OCI-LY7 (cell line): ENCODE data around the gene SMOC2. TPM values are rescaled to one million over a fixed set of nuclear protein-coding genes. Genes with fewer than 3 reads are reported as not detected.

Source experiments
- BruUV-seq: library from RNA; stranded (reverse); fragments of 400-500 nt; replicated peaks from 2 replicates; lab custom pipeline; 2021; lab: Mats Ljungman, UMichigan
- CTCF ChIA-PET: fragments of 300-600 bp; sonication (Branson Sonifier 250); formaldehyde crosslinking; loops from one replicate; lab custom pipeline; 2022; ENCODE audit warnings: antibody characterized with exemption; ENCODE audit not compliant: unreplicated experiment; lab: Charles Lee
- POLR2A ChIA-PET: fragments of 300-600 bp; sonication (Branson Sonifier 250); formaldehyde crosslinking; loops from one replicate; lab custom pipeline; 2022; ENCODE audit warnings: antibody characterized with exemption; lab: Charles Lee
- DNase-seq: peaks from one replicate; pipeline ENCODE4 v3.0.0-alpha.2; 2015; ENCODE audit warnings: low spot score
- H2AFZ ChIP-seq: fragments of 200-600 bp; sonication (generic), shearing (Covaris generic); 2 replicates; pipeline ENCODE4 v1.6.1; 2014; ENCODE audit warnings: mild to moderate bottlenecking, antibody characterized with exemption, low read length, moderate library complexity
- H3K27ac ChIP-seq: fragments of 200-600 bp; sonication (generic); 2 replicates; pipeline ENCODE4 v1.5.1; 2014; ENCODE audit warnings: mixed run types, low read depth, mild to moderate bottlenecking, moderate library complexity, low read length, inconsistent platforms; ENCODE audit not compliant: poor library complexity, severe bottlenecking
- H3K36me3 ChIP-seq: fragments of 200-600 bp; sonication (generic); 2 replicates; pipeline ENCODE4 v1.6.1; 2014; ENCODE audit warnings: mild to moderate bottlenecking, antibody characterized with exemption, low read length, moderate library complexity, mixed read lengths; ENCODE audit not compliant: insufficient read depth
- H3K4me1 ChIP-seq: fragments of 200-600 bp; sonication (generic); 2 replicates; pipeline ENCODE4 v1.5.1; 2014; ENCODE audit warnings: mild to moderate bottlenecking, low read length; ENCODE audit not compliant: insufficient read depth, poor library complexity, severe bottlenecking
- H3K4me2 ChIP-seq: fragments of 200-600 bp; sonication (generic); 2 replicates; pipeline ENCODE4 v1.6.1; 2014; ENCODE audit warnings: mild to moderate bottlenecking, low read length
- H3K4me3 ChIP-seq: fragments of 200-600 bp; sonication (generic); 2 replicates; pipeline ENCODE4 v1.5.1; 2014; ENCODE audit warnings: mild to moderate bottlenecking, low read depth, low read length; ENCODE audit not compliant: poor library complexity, severe bottlenecking
- H3K79me2 ChIP-seq: fragments of 200-600 bp; sonication (generic); 2 replicates; pipeline ENCODE4 v1.6.1; 2016; ENCODE audit warnings: low read depth, mild to moderate bottlenecking, low read length, moderate library complexity, mixed read lengths; ENCODE audit not compliant: insufficient read depth
- H3K9me2 ChIP-seq: fragments of 200-600 bp; sonication (generic); 2 replicates; pipeline ENCODE4 v1.6.1; 2016; ENCODE audit warnings: mild to moderate bottlenecking, low read length, mixed read lengths; ENCODE audit not compliant: insufficient read depth
- H3K9me3 ChIP-seq: fragments of 200-600 bp; sonication (generic); 2 replicates; pipeline ENCODE4 v1.6.1; 2014; ENCODE audit warnings: mild to moderate bottlenecking, mixed run types, low read length, mixed read lengths
- H4K20me1 ChIP-seq: fragments of 200-600 bp; sonication (generic); 2 replicates; pipeline ENCODE4 v1.6.1; 2014; ENCODE audit warnings: mild to moderate bottlenecking, antibody characterized with exemption, low read length, moderate library complexity, mixed read lengths; ENCODE audit not compliant: insufficient read depth
- CTCF ChIP-seq: fragments of 200-600 bp; sonication (generic); conservative IDR thresholded peaks from 2 replicates; pipeline ENCODE4 v1.5.1; 2014; ENCODE audit warnings: mild to moderate bottlenecking, antibody characterized with exemption, low read length, moderate library complexity, mixed read lengths
- EZH2phosphoT487 ChIP-seq: fragments of 200-600 bp; sonication (generic); IDR thresholded peaks from 2 replicates; pipeline ENCODE4 v1.6.1; 2018; ENCODE audit warnings: low read depth, borderline replicate concordance, mild to moderate bottlenecking, mixed run types, antibody characterized with exemption, low read length, moderate library complexity, mixed read lengths
- intact Hi-C: fragments of 100-400 bp; cut with micrococcal nuclease; formaldehyde crosslinking; loops from one replicate; pipeline ENCODE4 v1.10.0; 2022; ENCODE audit not compliant: unreplicated experiment
- total RNA-seq, 2 experiments: library from RNA; depleted of rRNA in 1 of 2; stranded (reverse); fragments of >200 nt in 1 of 2; shearing (Covaris generic) in 1 of 2; gene quantifications; 2 replicates each; pipeline ENCODE4 v1.2.3, GENCODE V29; 2014 to 2022

SMOC2 gene
- total RNA-seq, 2 experiments from 2014 or later: not detected

GRCh38 chr6:168602576-168602975 is 161.6 kb downstream of the SMOC2 start:
- no peaks in the 10 kb centered on the region for H3K9me2 ChIP-seq
- BruUV-seq: no TSS peak
- no peak for TF ChIP-seq EZH2phosphoT487
- no peak for TF ChIP-seq CTCF
- no peak overlapping the region for H2AFZ ChIP-seq
- no peaks in the 10 kb centered on the region for H3K9me3 ChIP-seq
- H3K4me1 ChIP-seq: no peaks in the 10 kb centered on the region
- H3K79me2 ChIP-seq: no peaks in the 10 kb centered on the region
- no peak overlapping the region for H3K4me2 ChIP-seq
- POLR2A ChIA-PET: no interaction called here
- H4K20me1 ChIP-seq: no peaks in the 10 kb centered on the region
- no peak overlapping the region for H3K27ac ChIP-seq
- CTCF ChIA-PET: no interaction called here
- no peak for DNase-seq
- H3K4me3 ChIP-seq: no peak overlapping the region
- intact Hi-C loops: no loop called here
- no peaks in the 10 kb centered on the region for H3K36me3 ChIP-seq

GRCh38 chr6:168603234-168603633 is 162.2 kb downstream of the SMOC2 start:
- no peak overlapping the region for H2AFZ ChIP-seq
- BruUV-seq: no TSS peak
- no peak overlapping the region for H3K4me3 ChIP-seq

GRCh38 chr6:168605964-168606363 is 165.0 kb downstream of the SMOC2 start:
- Histone ChIP-seq H3K79me2 (no peaks in the 10 kb centered on the region), H2AFZ (no peak overlapping the region), H3K9me2 (no peaks in the 10 kb centered on the region), H3K36me3 (no peaks in the 10 kb centered on the region), H4K20me1 (no peaks in the 10 kb centered on the region), H3K9me3 (no peaks in the 10 kb centered on the region), H3K4me2 (no peak overlapping the region), H3K4me1 (no peaks in the 10 kb centered on the region), H3K4me3 (no peak overlapping the region), H3K27ac (no peak overlapping the region)
- intact Hi-C loops: no loop called here
- POLR2A ChIA-PET: interaction anchor here (0.6 kb wide), 1 partner anchor 62 kb away, joined by 4 read pairs; no protein-coding TSS in a partner anchor
- BruUV-seq: no TSS peak
- CTCF ChIA-PET: no interaction called here
- TF ChIP-seq EZH2phosphoT487 (no peak), CTCF (no peak)
- no peak for DNase-seq

More at GRCh38 chr6:168603234-168603633, 162.2 kb downstream of the SMOC2 start:
- TF ChIP-seq EZH2phosphoT487: no peak
- H3K9me3 ChIP-seq: no peaks in the 10 kb centered on the region
- H3K4me2 ChIP-seq: no peak overlapping the region
- H4K20me1 ChIP-seq: no peaks in the 10 kb centered on the region
- no peaks in the 10 kb centered on the region for H3K9me2 ChIP-seq
- no peak for DNase-seq
- no peaks in the 10 kb centered on the region for H3K4me1 ChIP-seq
- CTCF ChIA-PET: no interaction called here
- no peaks in the 10 kb centered on the region for H3K79me2 ChIP-seq
- H3K27ac ChIP-seq: no peak overlapping the region
- H3K36me3 ChIP-seq: no peaks in the 10 kb centered on the region
- intact Hi-C loops: no loop called here
- POLR2A ChIA-PET: no interaction called here
